ENCODE measurements around the gene PITPNM1.

GRCh38 chr11:67490727-67491065 lies 14.5 kb downstream of the PITPNM1 start:
- TF ChIP-seq CTCF (IDR thresholded peaks at IDR 0.05), result no peak
- TF ChIP-seq POLR2A (IDR thresholded peaks at IDR 0.05), result no peak

Data from adrenal gland (tissue), 5 donors.